MV-4-11 (cell line): Measurements from ENCODE around the gene PPAN.

Experiments
- DNase-seq: peaks from one replicate; lab custom pipeline; 2025; lab: John Stamatoyannopoulos, UW

Gene PPAN

GRCh38 chr19:10141479-10141878 is 35.3 kb downstream of the PPAN start:
- DNase-seq: no peak

GRCh38 chr19:10141973-10142372 is 35.8 kb downstream of the PPAN start:
- DNase-seq: no peak

GRCh38 chr19:10142701-10143375 is 36.7 kb downstream of the PPAN start:
- DNase-seq: no peak

- no peak for DNase-seq
Measured at GRCh38 chr19:10143681-10144080, 37.5 kb downstream of the PPAN start.

GRCh38 chr19:10144361-10144760 is 38.2 kb downstream of the PPAN start:
- DNase-seq: no peak

GRCh38 chr19:10145031-10145430 is 38.9 kb downstream of the PPAN start:
- DNase-seq: no peak

- DNase-seq: no peak
Measured at GRCh38 chr19:10146142-10146541, 40.0 kb downstream of the PPAN start.

GRCh38 chr19:10149427-10149826 is 43.3 kb downstream of the PPAN start:
- DNase-seq: no peak

GRCh38 chr19:10151521-10151920 is 45.4 kb downstream of the PPAN start:
- DNase-seq: no peak

- DNase-seq: no peak
Measured at GRCh38 chr19:10152100-10152499, 45.9 kb downstream of the PPAN start.

GRCh38 chr19:10155839-10156238 is 49.7 kb downstream of the PPAN start:
- DNase-seq: peak; percentile 60

GRCh38 chr19:10158071-10158470 is 51.9 kb downstream of the PPAN start:
- DNase-seq: no peak

- DNase-seq: no peak
Measured at GRCh38 chr19:10158485-10158884, 52.3 kb downstream of the PPAN start.

- DNase-seq: no peak
Measured at GRCh38 chr19:10159610-10160009, 53.4 kb downstream of the PPAN start.
